NCI-H2227 treated with DMSO at 0.1 percent for 48 hours (cell line): ENCODE measurements around the gene SPNS1.
"Not testable (repeated sequence)": the region's sequence is repeated elsewhere in the genome, so short reads cannot be mapped to it uniquely, and the experiment has no call there.

ENCODE experiments used
- DNase-seq: peaks from one replicate; lab custom pipeline; 2025; lab: John Stamatoyannopoulos, UW

SPNS1 gene

GRCh38 chr16:28974437-28975157 is at the start of gene SPNS1:
SPNS1 (plus strand) TSS chr16:28974778; CDS start chr16:28975152, 374 bp downstream.
- peak; percentile 92 for DNase-seq

- DNase-seq, result peak; percentile 59
These were observed 49.0 kb upstream of the SPNS1 start for GRCh38 chr16:28925386-28926228.

GRCh38 chr16:28926284-28926683 is 48.3 kb upstream of the SPNS1 start:
- not testable (repeated sequence) for DNase-seq

- no peak for DNase-seq
These were observed 46.8 kb upstream of the SPNS1 start for GRCh38 chr16:28927815-28928214.

- DNase-seq, result no peak
These were observed 44.4 kb upstream of the SPNS1 start for GRCh38 chr16:28930203-28930602.

GRCh38 chr16:28930652-28931051 is 43.9 kb upstream of the SPNS1 start:
- no peak for DNase-seq

- DNase-seq, result no peak
These were observed 42.8 kb upstream of the SPNS1 start, which contains the start of gene CD19 for GRCh38 chr16:28931801-28932225. CD19 (plus strand) TSS chr16:28931971; CDS start chr16:28932001, 30 bp downstream.

- no peak for DNase-seq
These were observed 42.0 kb upstream of the SPNS1 start for GRCh38 chr16:28932339-28933141.

- no peak for DNase-seq
These were observed 41.4 kb upstream of the SPNS1 start for GRCh38 chr16:28933171-28933570.

- no peak for DNase-seq
These were observed 39.2 kb upstream of the SPNS1 start for GRCh38 chr16:28935346-28935745.

GRCh38 chr16:28935924-28936783 is 38.4 kb upstream of the SPNS1 start:
- no peak for DNase-seq

- no peak for DNase-seq
These were observed 37.8 kb upstream of the SPNS1 start for GRCh38 chr16:28936784-28937155.

- no peak for DNase-seq
These were observed 37.2 kb upstream of the SPNS1 start for GRCh38 chr16:28937222-28937876.

- no peak for DNase-seq
These were observed 35.9 kb upstream of the SPNS1 start for GRCh38 chr16:28938721-28939120.

GRCh38 chr16:28939825-28940224 is 34.8 kb upstream of the SPNS1 start:
- DNase-seq, result not testable (repeated sequence)

GRCh38 chr16:28943281-28943680 is 31.3 kb upstream of the SPNS1 start:
- DNase-seq, result no peak

GRCh38 chr16:28946681-28947080 is 27.9 kb upstream of the SPNS1 start:
- DNase-seq, result no peak

GRCh38 chr16:28950648-28951409 is 23.7 kb upstream of the SPNS1 start, which contains the start of gene NFATC2IP:
NFATC2IP (plus strand) TSS chr16:28950937; CDS start chr16:28951012, 75 bp downstream.
- DNase-seq, result peak; percentile 100

- DNase-seq, result no peak
These were observed 23.1 kb upstream of the SPNS1 start for GRCh38 chr16:28951410-28951943.

GRCh38 chr16:28958216-28958615 is 16.4 kb upstream of the SPNS1 start:
- DNase-seq, result no peak
